Nephron (organoid): ENCODE measurements around the gene IFIT2.

Experiments used
- H3K27ac Mint-ChIP-seq, 3 experiments: 2 replicates each; pipeline ENCODE4 v1.8.0; 2020; ENCODE audit warnings: mixed read lengths in 3 of 3, mild to moderate bottlenecking in 2 of 3, moderate library complexity in 1 of 3
- H3K27me3 Mint-ChIP-seq: 2 replicates; pipeline ENCODE4 v1.8.0; 2021; ENCODE audit warnings: low read depth, mild to moderate bottlenecking, moderate library complexity, mixed read lengths
- H3K36me3 Mint-ChIP-seq: 2 replicates; pipeline ENCODE4 v1.8.0; 2020; ENCODE audit warnings: low read depth, mixed read lengths
- H3K4me1 Mint-ChIP-seq: 2 replicates; pipeline ENCODE4 v1.8.0; 2020; ENCODE audit warnings: mixed read lengths
- H3K4me3 Mint-ChIP-seq, 3 experiments: 2 replicates each; pipeline ENCODE4 v1.8.0; 2020; ENCODE audit warnings: mild to moderate bottlenecking in 3 of 3, mixed read lengths in 3 of 3, moderate library complexity in 2 of 3
- H3K9me3 Mint-ChIP-seq: 2 replicates; pipeline ENCODE4 v1.8.0; 2020; ENCODE audit warnings: mixed read lengths
- CTCF ChIP-seq, 3 experiments: fragments of 200-600 bp; sonication (generic); IDR thresholded peaks; one replicate each; pipeline ENCODE4 v1.5.0; 2021; ENCODE audit warnings: antibody characterized with exemption in 3 of 3; ENCODE audit not compliant: unreplicated experiment in 3 of 3

IFIT2 gene

GRCh38 chr10:89336241-89336640 lies 34.4 kb downstream of the IFIT2 start:
- TF ChIP-seq CTCF (IDR thresholded peaks at IDR 0.05; ENCODE audit: unreplicated experiment in 3 of 3), result no peak

GRCh38 chr10:89337484-89337883 lies 35.6 kb downstream of the IFIT2 start:
- Mint-ChIP-seq H3K27ac (no peak overlapping the region), H3K9me3 (no peaks in the 10 kb centered on the region), H3K27me3 (no peaks in the 10 kb centered on the region), H3K36me3 (peaks cover 26% of the 10 kb centered on the region), H3K4me1 (peaks cover 27% of the 10 kb centered on the region), H3K4me3 (no peak overlapping the region)
- no peak for TF ChIP-seq CTCF (IDR thresholded peaks at IDR 0.05; ENCODE audit: unreplicated experiment in 3 of 3)

More at GRCh38 chr10:89336241-89336640, 34.4 kb downstream of the IFIT2 start:
- Mint-ChIP-seq H3K27ac (no peak overlapping the region), H3K4me3 (no peak overlapping the region), H3K9me3 (no peaks in the 10 kb centered on the region), H3K27me3 (no peaks in the 10 kb centered on the region), H3K4me1 (peaks cover 29% of the 10 kb centered on the region), H3K36me3 (peaks cover 26% of the 10 kb centered on the region)

DNA sequence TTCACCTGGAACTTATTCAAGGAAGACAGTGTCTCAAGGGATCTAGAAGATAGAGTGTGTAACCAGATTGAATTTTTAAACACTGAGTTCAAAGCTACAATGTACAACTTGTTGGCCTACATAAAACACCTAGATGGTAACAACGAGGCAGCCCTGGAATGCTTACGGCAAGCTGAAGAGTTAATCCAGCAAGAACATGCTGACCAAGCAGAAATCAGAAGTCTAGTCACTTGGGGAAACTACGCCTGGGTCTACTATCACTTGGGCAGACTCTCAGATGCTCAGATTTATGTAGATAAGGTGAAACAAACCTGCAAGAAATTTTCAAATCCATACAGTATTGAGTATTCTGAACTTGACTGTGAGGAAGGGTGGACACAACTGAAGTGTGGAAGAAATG lies 36.9 kb downstream of the IFIT2 start:
- Mint-ChIP-seq H3K27me3 (no peaks in the 10 kb centered on the region), H3K9me3 (no peaks in the 10 kb centered on the region), H3K27ac (no peak overlapping the region), H3K4me3 (no peak overlapping the region), H3K36me3 (peaks cover 26% of the 10 kb centered on the region), H3K4me1 (peaks cover 26% of the 10 kb centered on the region)
- no peak for TF ChIP-seq CTCF (IDR thresholded peaks at IDR 0.05; ENCODE audit: unreplicated experiment in 3 of 3)

GRCh38 chr10:89339875-89340274 lies 38.0 kb downstream of the IFIT2 start:
- H3K4me3 Mint-ChIP-seq, result no peak overlapping the region
- peaks cover 26% of the 10 kb centered on the region for H3K36me3 Mint-ChIP-seq
- peaks cover 26% of the 10 kb centered on the region for H3K4me1 Mint-ChIP-seq
- H3K9me3 Mint-ChIP-seq, result no peaks in the 10 kb centered on the region
- H3K27ac Mint-ChIP-seq, result no peak overlapping the region
- TF ChIP-seq CTCF (IDR thresholded peaks at IDR 0.05; ENCODE audit: unreplicated experiment in 3 of 3), result no peak
- H3K27me3 Mint-ChIP-seq, result no peaks in the 10 kb centered on the region

- Mint-ChIP-seq H3K36me3 (peaks cover 23% of the 10 kb centered on the region), H3K27me3 (no peaks in the 10 kb centered on the region), H3K4me3 (no peak overlapping the region), H3K4me1 (peaks cover 31% of the 10 kb centered on the region), H3K27ac (no peak overlapping the region), H3K9me3 (no peaks in the 10 kb centered on the region)
- TF ChIP-seq CTCF (IDR thresholded peaks at IDR 0.05; ENCODE audit: unreplicated experiment in 3 of 3), result no peak
These were observed 39.8 kb downstream of the IFIT2 start for GRCh38 chr10:89341649-89342048.

DNA sequence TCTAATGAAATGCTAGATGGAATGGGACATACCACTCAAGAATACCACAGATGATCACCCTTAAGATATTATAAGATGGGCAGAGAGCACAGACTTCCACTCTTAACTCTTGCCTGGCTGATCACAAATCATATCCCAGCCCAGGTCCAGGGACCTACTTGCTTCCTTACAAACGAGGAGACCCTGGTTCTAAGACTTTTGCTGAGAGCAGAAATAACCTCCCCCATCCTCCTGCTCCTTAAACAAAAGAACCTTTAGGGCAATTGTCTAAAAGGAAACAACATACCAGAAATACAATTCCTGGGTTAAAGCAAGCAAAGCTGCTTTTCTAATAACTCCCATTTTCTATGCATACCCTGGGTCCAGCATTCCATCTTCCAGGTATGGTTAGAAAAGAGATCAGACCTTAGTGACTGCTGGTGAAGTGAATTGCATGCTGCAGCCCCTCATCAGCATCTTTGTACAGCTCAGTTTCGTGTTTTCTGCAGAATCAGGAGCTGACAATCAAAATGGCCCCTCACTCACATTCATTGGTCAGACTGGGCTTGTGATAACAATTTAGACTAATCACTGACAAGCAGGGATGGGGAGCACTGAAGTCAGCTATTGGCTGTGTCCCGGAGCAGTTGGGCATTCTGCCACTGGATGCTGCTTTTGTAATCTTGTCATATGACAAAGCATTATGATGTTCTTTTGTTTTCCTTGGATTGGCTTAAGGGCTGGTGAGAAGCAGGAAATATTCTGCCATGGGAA lies 40.5 kb downstream of the IFIT2 start:
- Mint-ChIP-seq H3K27me3 (no peaks in the 10 kb centered on the region), H3K4me3 (peak overlapping the region in 2 of 3 experiments; percentile 41 to 58), H3K27ac (peak overlapping the region; percentile 17 to 39 (median 18)), H3K36me3 (peaks cover 23% of the 10 kb centered on the region), H3K9me3 (no peaks in the 10 kb centered on the region), H3K4me1 (peaks cover 37% of the 10 kb centered on the region)
- no peak for TF ChIP-seq CTCF (IDR thresholded peaks at IDR 0.05; ENCODE audit: unreplicated experiment in 3 of 3)
